Measurements from ENCODE around the gene OLFM1. TPM values are rescaled to one million over a fixed set of nuclear protein-coding genes. Genes with fewer than 3 reads are reported as not detected.

The OLFM1 gene
- total and polyA plus RNA-seq, 4 donors = 2.0 to 5.9 (median 4.4) TPM

DNA sequence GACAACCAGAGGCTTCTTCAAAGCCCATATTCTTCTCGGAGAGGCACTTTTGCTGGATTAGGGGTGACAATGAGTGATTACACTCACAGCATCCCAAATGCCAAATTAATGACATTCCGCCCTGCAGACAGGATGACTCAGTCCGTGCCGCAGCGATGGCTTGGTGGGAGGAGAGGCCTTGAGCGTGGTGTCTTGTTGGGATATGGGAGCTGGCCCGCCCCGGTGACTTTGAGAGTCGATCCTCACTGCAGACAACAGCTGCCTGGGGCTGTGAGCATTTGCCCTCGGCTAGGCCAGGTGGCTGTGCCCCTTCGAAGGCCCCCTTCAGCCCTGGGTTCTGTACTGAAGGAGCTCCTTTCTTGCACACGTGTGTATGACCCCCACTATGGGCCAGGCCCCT lies 29.8 kb downstream of the OLFM1 start:
- H3K9ac ChIP-seq (ENCODE audit: low read depth in 1 of 2, low read length in 2 of 2) = no peak overlapping the region
- no peak for DNase-seq (ENCODE audit: low spot score)
- peaks cover 0 to 2% (median 0%) of the 10 kb centered on the region in 4 donors for H3K9me3 ChIP-seq (ENCODE audit: control insufficient read depth in 4 of 4, low read length in 3 of 4)
- no peak overlapping the region for H3K27ac ChIP-seq (ENCODE audit: low read depth in 1 of 2, low read length in 2 of 2)
- TF ChIP-seq ZBTB33 (IDR thresholded peaks at IDR 0.05) (no peak), YY1 (IDR thresholded peaks at IDR 0.05) (no peak), GABPA (IDR thresholded peaks at IDR 0.05 in 1 of 2, conservative IDR thresholded peaks at IDR 0.05 in 1 of 2) (no peak), FOXA1 (IDR thresholded peaks at IDR 0.05) (no peak), FOXA2 (IDR thresholded peaks at IDR 0.05) (no peak), NR2F2 (IDR thresholded peaks at IDR 0.05) (no peak), JUND (IDR thresholded peaks at IDR 0.05) (no peak), RXRA (IDR thresholded peaks at IDR 0.05) (no peak), EGR1 (IDR thresholded peaks at IDR 0.05; ENCODE audit: low read depth in 2 of 2) (no peak), ATF3 (IDR thresholded peaks at IDR 0.05) (no peak), SP1 (IDR thresholded peaks at IDR 0.05) (no peak), RAD21 (IDR thresholded peaks at IDR 0.05) (no peak), TAF1 (conservative IDR thresholded peaks at IDR 0.05) (no peak)
- TF ChIP-seq, protein P1, sequence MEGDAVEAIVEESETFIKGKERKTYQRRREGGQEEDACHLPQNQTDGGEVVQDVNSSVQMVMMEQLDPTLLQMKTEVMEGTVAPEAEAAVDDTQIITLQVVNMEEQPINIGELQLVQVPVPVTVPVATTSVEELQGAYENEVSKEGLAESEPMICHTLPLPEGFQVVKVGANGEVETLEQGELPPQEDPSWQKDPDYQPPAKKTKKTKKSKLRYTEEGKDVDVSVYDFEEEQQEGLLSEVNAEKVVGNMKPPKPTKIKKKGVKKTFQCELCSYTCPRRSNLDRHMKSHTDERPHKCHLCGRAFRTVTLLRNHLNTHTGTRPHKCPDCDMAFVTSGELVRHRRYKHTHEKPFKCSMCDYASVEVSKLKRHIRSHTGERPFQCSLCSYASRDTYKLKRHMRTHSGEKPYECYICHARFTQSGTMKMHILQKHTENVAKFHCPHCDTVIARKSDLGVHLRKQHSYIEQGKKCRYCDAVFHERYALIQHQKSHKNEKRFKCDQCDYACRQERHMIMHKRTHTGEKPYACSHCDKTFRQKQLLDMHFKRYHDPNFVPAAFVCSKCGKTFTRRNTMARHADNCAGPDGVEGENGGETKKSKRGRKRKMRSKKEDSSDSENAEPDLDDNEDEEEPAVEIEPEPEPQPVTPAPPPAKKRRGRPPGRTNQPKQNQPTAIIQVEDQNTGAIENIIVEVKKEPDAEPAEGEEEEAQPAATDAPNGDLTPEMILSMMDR (IDR thresholded peaks at IDR 0.05; ENCODE audit: low read depth, low read length, missing input control) = no peak
- TF ChIP-seq, protein P2, sequence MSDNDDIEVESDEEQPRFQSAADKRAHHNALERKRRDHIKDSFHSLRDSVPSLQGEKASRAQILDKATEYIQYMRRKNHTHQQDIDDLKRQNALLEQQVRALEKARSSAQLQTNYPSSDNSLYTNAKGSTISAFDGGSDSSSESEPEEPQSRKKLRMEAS (IDR thresholded peaks at IDR 0.05) = no peak
- H3K27me3 ChIP-seq (ENCODE audit: control insufficient read depth in 4 of 4, insufficient read depth in 4 of 4, low read length in 3 of 4) = no peaks in the 10 kb centered on the region
- H3K4me1 ChIP-seq (ENCODE audit: control insufficient read depth in 4 of 4, insufficient read depth in 4 of 4, low read length in 3 of 4) = no peaks in the 10 kb centered on the region
- H3K36me3 ChIP-seq (ENCODE audit: control insufficient read depth in 4 of 4, insufficient read depth in 3 of 4, low read depth in 1 of 4, low read length in 3 of 4) = no peaks in the 10 kb centered on the region
- no peak overlapping the region for H3K4me3 ChIP-seq (ENCODE audit: low read depth in 1 of 3, low read length in 3 of 3)
- WGBS = 76% methylated on average over 12 of the region's 12 CpGs

DNA sequence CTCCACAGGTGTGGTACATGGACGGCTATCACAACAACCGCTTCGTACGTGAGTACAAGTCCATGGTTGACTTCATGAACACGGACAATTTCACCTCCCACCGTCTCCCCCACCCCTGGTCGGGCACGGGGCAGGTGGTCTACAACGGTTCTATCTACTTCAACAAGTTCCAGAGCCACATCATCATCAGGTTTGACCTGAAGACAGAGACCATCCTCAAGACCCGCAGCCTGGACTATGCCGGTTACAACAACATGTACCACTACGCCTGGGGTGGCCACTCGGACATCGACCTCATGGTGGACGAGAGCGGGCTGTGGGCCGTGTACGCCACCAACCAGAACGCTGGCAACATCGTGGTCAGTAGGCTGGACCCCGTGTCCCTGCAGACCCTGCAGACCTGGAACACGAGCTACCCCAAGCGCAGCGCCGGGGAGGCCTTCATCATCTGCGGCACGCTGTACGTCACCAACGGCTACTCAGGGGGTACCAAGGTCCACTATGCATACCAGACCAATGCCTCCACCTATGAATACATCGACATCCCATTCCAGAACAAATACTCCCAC lies 32.1 kb downstream of the OLFM1 start:
- Histone ChIP-seq H3K4me3 (ENCODE audit: low read depth in 1 of 3, low read length in 3 of 3) (no peak overlapping the region), H3K27me3 (ENCODE audit: control insufficient read depth in 4 of 4, insufficient read depth in 4 of 4, low read length in 3 of 4) (no peaks in the 10 kb centered on the region), H3K4me1 (ENCODE audit: control insufficient read depth in 4 of 4, insufficient read depth in 4 of 4, low read length in 3 of 4) (no peaks in the 10 kb centered on the region), H3K9ac (ENCODE audit: low read depth in 1 of 2, low read length in 2 of 2) (no peak overlapping the region), H3K36me3 (ENCODE audit: control insufficient read depth in 4 of 4, insufficient read depth in 3 of 4, low read depth in 1 of 4, low read length in 3 of 4) (no peaks in the 10 kb centered on the region), H3K27ac (ENCODE audit: low read depth in 1 of 2, low read length in 2 of 2) (no peak overlapping the region), H3K9me3 (ENCODE audit: control insufficient read depth in 4 of 4, low read length in 3 of 4) (peaks cover 0 to 2% (median 0%) of the 10 kb centered on the region in 4 donors)
- WGBS = 92% methylated on average over 30 of the region's 30 CpGs
- DNase-seq (ENCODE audit: low spot score) = no peak
- TF ChIP-seq, protein P3, sequence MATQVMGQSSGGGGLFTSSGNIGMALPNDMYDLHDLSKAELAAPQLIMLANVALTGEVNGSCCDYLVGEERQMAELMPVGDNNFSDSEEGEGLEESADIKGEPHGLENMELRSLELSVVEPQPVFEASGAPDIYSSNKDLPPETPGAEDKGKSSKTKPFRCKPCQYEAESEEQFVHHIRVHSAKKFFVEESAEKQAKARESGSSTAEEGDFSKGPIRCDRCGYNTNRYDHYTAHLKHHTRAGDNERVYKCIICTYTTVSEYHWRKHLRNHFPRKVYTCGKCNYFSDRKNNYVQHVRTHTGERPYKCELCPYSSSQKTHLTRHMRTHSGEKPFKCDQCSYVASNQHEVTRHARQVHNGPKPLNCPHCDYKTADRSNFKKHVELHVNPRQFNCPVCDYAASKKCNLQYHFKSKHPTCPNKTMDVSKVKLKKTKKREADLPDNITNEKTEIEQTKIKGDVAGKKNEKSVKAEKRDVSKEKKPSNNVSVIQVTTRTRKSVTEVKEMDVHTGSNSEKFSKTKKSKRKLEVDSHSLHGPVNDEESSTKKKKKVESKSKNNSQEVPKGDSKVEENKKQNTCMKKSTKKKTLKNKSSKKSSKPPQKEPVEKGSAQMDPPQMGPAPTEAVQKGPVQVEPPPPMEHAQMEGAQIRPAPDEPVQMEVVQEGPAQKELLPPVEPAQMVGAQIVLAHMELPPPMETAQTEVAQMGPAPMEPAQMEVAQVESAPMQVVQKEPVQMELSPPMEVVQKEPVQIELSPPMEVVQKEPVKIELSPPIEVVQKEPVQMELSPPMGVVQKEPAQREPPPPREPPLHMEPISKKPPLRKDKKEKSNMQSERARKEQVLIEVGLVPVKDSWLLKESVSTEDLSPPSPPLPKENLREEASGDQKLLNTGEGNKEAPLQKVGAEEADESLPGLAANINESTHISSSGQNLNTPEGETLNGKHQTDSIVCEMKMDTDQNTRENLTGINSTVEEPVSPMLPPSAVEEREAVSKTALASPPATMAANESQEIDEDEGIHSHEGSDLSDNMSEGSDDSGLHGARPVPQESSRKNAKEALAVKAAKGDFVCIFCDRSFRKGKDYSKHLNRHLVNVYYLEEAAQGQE (IDR thresholded peaks at IDR 0.05) = no peak
- TF ChIP-seq HNF4A (conservative IDR thresholded peaks at IDR 0.05) (no peak), NR2F2 (IDR thresholded peaks at IDR 0.05) (no peak), EGR1 (IDR thresholded peaks at IDR 0.05; ENCODE audit: low read depth in 2 of 2) (no peak), RAD21 (IDR thresholded peaks at IDR 0.05) (no peak)

Data from liver (tissue), 9 donors.